Endothelial cell of umbilical vein (primary cell): ENCODE results near the gene CCDC177.

Source experiments
- CTCF ChIP-seq, 2 donors: IDR thresholded peaks; 1 replicate in 1 of 2; 2 replicates in 1 of 2; pipeline ENCODE4 v1.5.1; 2011; ENCODE audit warnings: low read length in 2 of 2, mild to moderate bottlenecking in 2 of 2, moderate library complexity in 2 of 2, control low read depth in 1 of 2, inconsistent platforms in 1 of 2, low read depth in 1 of 2; ENCODE audit not compliant: insufficient read depth in 1 of 2; ENCODE audit errors: extremely low read depth in 1 of 2
- EZH2 ChIP-seq: IDR thresholded peaks from 2 replicates; pipeline ENCODE4 v1.6.1; 2012; ENCODE audit warnings: borderline replicate concordance, low read depth, mild to moderate bottlenecking, moderate library complexity, low read length, inconsistent platforms; ENCODE audit not compliant: severe bottlenecking
- FOS ChIP-seq: IDR thresholded peaks from 2 replicates; pipeline ENCODE4 v1.6.1; 2011; ENCODE audit warnings: mild to moderate bottlenecking, low read length, moderate library complexity, borderline replicate concordance; ENCODE audit not compliant: insufficient read depth
- JUN ChIP-seq: IDR thresholded peaks from 2 replicates; pipeline ENCODE4 v1.6.1; 2011; ENCODE audit warnings: borderline replicate concordance, low read depth; ENCODE audit not compliant: insufficient read length, insufficient read depth
- MAX ChIP-seq: IDR thresholded peaks from 2 replicates; pipeline ENCODE4 v1.6.1; 2011; ENCODE audit not compliant: insufficient read depth, insufficient read length
- MYC ChIP-seq: IDR thresholded peaks from one replicate; pipeline ENCODE4 v1.6.1; 2011; ENCODE audit warnings: mild to moderate bottlenecking, low read depth, low read length
- POLR2A ChIP-seq: IDR thresholded peaks from 2 replicates; pipeline ENCODE4 v1.6.1; 2012; ENCODE audit warnings: low read depth, mild to moderate bottlenecking, control low read depth, low read length
- POLR2AphosphoS5 ChIP-seq: IDR thresholded peaks from 2 replicates; pipeline ENCODE4 v1.6.1; 2012; ENCODE audit warnings: low read depth, mild to moderate bottlenecking, control low read depth, low read length, moderate library complexity; ENCODE audit not compliant: insufficient read depth

GRCh38 chr14:69610874-69611171, 36.2 kb upstream of the CCDC177 start:
- TF ChIP-seq CTCF (IDR thresholded peaks at IDR 0.05; ENCODE audit: extremely low read depth in 1 of 2, insufficient read depth in 1 of 2, low read depth in 1 of 2, low read length in 2 of 2) (no peak), POLR2A (no peak), EZH2 (no peak), JUN (no peak), POLR2AphosphoS5 (no peak), MAX (no peak), MYC (no peak), FOS (no peak)
